Daoy (cell line): ENCODE measurements around the gene MIS18BP1. TPM values are rescaled to one million over a fixed set of nuclear protein-coding genes. Genes with fewer than 3 reads are reported as not detected.
"Not testable (repeated sequence)": the region's sequence is repeated elsewhere in the genome, so short reads cannot be mapped to it uniquely, and the experiment has no call there.

Experiments
- DNase-seq: peaks from one replicate; pipeline ENCODE4 v3.0.0-alpha.2; 2015; ENCODE audit warnings: low read depth
- total RNA-seq: library from RNA; depleted of rRNA; stranded (reverse); fragments of >200 nt; shearing (Covaris generic); gene quantifications from 2 replicates; pipeline ENCODE4 v1.2.3, GENCODE V29; 2014; rRNA removed

The MIS18BP1 gene
- total RNA-seq: 31.2 and 36.8 TPM in 2 replicates

- DNase-seq: peak; percentile 97
Measured at GRCh38 chr14:45253070-45253753, at the start of gene MIS18BP1. MIS18BP1 (minus strand) TSS chr14:45253202; CDS start chr14:45247286, 5,916 bp downstream.

- DNase-seq: no peak
Measured at GRCh38 chr14:45298423-45299117, 45.6 kb upstream of the MIS18BP1 start.

DNA sequence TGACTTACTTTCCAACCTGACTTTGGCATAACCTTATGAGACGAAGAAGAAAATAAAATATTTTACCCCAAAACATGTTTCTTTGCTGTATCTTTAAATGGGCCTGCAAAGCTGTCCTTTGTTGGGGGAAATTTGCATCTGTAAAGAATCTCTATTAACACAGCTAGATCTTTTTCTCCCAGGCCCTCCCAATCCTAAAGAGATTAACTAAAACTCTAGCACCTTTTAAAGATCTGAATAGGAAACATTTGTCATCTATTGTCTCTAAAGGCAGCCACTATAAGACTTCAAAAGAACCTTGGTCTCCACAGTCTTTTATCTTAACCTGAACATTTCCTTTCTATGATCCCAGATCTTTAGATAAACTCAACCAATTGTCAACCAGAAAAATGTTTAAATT lies 41.8 kb upstream of the MIS18BP1 start:
- not testable (repeated sequence) for DNase-seq

DNA sequence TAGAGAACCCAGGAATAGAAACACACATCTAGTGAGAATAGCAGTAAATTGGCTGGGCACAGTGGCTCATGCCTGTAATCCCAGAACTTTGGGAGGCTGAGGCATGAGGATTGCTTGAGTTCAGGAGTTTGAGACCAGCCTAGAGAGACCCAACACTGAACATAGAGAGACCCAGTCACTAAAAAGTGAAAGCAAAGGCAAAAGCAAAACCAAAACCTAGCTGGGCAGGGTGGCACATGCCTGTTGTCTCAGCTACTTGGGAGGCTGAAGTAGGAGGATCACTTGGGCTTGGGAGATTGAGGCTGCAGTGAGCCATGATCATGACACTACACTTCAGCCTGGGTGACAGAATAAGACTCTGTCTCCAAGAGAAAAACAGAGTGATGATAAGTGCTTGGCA lies 37.5 kb upstream of the MIS18BP1 start:
- DNase-seq: no peak

DNA sequence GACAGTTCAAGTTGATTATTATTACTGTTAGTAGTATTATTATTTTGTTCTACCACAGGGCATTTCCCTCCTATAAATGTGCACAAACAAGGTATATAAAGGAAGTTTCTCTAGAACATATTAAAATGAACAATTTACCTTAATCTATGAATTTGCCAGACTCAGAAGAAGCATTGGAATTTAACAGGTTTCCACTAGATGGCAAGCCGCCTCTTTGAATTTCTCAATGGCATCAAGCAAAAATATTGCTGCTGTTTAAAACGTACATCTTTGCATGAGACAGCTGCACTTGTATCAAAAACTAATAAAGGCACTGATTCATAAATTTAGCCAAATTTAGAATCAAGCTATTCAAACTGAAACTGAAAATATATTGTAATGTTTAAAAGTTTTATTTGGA lies 34.6 kb upstream of the MIS18BP1 start:
- DNase-seq: no peak

GRCh38 chr14:45284802-45285201 lies 31.8 kb upstream of the MIS18BP1 start:
- DNase-seq: no peak

- DNase-seq: not testable (repeated sequence)
Measured at GRCh38 chr14:45281731-45282400, 28.9 kb upstream of the MIS18BP1 start.

GRCh38 chr14:45271858-45272537 lies 19.0 kb upstream of the MIS18BP1 start:
- DNase-seq: no peak

DNA sequence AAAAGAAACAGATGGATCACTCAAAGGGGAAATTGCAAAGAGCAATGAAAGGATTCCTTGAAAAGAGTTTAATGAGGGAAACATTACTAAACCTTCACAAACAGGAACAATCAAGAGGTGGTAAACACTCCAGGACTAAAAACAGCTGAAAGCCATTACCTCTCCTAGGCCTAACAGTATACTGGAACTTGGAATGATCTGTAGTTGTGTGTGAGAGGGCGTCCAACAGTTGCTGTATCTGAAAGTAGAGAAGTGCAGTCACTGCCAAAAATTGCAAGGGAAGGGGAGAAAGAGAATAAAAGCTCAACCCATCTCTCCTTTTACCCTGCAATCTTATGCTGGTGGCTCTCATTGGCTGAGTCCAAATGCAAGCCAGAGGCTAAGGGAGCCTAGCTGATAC lies 17.0 kb upstream of the MIS18BP1 start:
- DNase-seq: no peak

DNA sequence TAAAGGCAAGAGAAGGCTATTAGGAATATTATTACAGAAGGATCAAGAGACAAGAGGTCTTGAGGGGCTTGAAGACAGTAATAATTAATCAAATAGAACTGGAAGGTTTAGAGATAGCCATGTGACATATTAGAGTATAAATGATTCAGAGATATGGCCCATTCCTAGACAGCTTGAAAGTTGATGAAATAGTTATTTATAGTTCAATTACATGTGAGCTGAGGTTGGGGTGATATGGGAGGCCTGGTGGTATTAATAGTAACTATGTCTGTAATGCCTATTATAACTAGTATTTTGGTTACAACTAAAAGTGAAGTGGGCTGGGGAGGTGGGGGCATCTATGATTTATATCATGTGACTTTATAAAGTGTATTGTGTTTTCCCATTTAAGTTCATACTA lies 14.1 kb upstream of the MIS18BP1 start:
- DNase-seq: no peak

DNA sequence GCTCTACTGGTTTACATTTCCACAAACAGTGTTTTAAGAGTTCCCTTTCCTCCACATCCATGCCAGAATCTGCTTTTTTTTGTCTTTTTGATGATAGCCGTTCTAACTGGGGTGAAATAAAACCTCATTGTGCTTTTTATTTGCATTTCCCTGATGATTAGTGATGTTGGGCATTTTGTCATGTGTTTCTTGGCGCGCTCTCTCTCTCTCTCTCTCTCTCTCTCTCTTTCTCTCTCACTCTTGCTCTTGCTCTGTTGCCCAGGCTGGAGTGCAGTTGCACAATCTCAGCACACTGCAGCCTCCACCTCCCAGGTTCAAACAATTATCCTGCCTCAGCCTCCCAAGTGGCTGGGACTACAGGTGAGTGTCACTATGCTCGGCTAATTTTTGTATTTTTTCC lies 9.6 kb upstream of the MIS18BP1 start:
- DNase-seq: no peak

DNA sequence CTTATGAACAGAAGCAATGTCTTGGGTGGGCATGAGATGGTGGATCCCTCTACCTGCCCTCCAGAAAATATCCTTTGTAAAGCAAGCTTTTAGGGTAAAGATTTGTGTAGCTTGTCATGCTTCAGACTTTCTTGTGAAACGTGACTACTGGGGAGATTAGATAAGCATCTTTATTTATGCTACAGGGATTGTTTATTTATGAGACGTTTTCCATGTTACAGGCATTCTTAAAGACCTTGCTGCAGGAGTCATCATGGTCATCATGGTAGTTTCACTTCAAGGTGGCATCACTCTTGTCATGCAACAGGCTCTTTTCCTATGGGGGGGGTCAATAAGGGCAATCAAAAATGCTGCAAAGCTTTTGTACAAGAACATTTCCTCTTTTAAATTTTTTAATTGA lies 8.2 kb upstream of the MIS18BP1 start:
- no peak for DNase-seq

GRCh38 chr14:45258805-45259204 lies 5.8 kb upstream of the MIS18BP1 start:
- DNase-seq: no peak

- DNase-seq: no peak
Measured at GRCh38 chr14:45258073-45258472, 5.1 kb upstream of the MIS18BP1 start.

DNA sequence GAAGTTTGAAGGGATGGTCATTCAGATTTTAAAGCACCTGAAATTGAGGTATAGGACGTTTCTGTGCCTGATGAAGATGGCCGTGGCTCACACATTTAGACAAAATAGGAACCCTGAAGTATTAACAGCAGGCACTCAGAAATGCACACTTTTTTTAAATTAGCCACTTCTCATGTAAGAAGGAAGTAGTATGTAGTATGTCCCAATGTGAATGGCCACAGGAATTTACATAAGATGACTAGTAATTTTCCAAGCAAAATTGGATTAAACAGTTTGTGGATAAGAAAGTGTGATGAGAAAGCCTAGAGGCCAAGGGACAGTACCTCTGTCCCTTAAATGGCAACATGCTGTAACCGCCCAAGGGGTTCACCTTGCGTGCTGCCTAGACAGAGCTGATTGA lies 1.8 kb upstream of the MIS18BP1 start:
- no peak for DNase-seq

GRCh38 chr14:45253754-45254310 lies 830 bp upstream of the MIS18BP1 start:
- no peak for DNase-seq

GRCh38 chr14:45252366-45253069 lies 484 bp downstream of the MIS18BP1 start:
- DNase-seq: peak; percentile 19

- no peak for DNase-seq
Measured at GRCh38 chr14:45251912-45252311, 1.1 kb downstream of the MIS18BP1 start.

GRCh38 chr14:45249856-45250575 lies 3.0 kb downstream of the MIS18BP1 start:
- peak; percentile 51 for DNase-seq

DNA sequence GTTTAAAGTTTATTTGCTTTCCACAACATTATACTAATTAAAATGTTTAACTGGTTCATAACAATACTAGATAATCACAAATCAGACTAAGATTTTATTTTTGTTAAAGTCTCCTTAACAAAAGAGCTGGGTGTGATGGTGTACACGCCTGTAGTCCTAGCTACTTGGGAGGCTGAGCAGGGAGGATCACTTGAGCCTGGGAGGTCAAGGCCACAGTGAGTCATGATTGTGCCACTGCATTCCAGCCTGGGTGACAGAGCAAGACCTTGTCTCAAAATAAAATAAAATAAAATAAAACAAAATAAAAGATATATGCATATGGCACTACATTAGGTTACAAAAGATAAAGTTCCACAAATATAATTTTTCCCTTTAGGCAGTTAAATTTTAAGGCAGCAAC lies 5.6 kb downstream of the MIS18BP1 start:
- peak; percentile 13 for DNase-seq

GRCh38 chr14:45246691-45247090 lies 6.3 kb downstream of the MIS18BP1 start:
- no peak for DNase-seq
